Muscle layer of duodenum (tissue), 2 donors: ENCODE data around the gene TGDS.

ENCODE experiments used
- H3K27ac ChIP-seq: one replicate; pipeline ENCODE4 v1.7.0; 2013; ENCODE audit warnings: mild to moderate bottlenecking, low read length
- H3K27me3 ChIP-seq: one replicate; pipeline ENCODE4 v1.7.0; 2013; ENCODE audit warnings: low read depth, mild to moderate bottlenecking, control low read depth, low read length
- H3K36me3 ChIP-seq, 2 donors: one replicate each; pipeline ENCODE4 v1.7.0; 2013; ENCODE audit warnings: low read length in 2 of 2, control low read depth in 1 of 2, mild to moderate bottlenecking in 1 of 2; ENCODE audit not compliant: insufficient read depth in 2 of 2, control insufficient read depth in 1 of 2
- H3K4me1 ChIP-seq, 2 donors: one replicate each; pipeline ENCODE4 v1.7.0; 2013; ENCODE audit warnings: low read length in 2 of 2, mild to moderate bottlenecking in 2 of 2, control low read depth in 1 of 2, moderate library complexity in 1 of 2; ENCODE audit not compliant: insufficient read depth in 2 of 2, control insufficient read depth in 1 of 2
- H3K4me3 ChIP-seq, 2 donors: one replicate each; pipeline ENCODE4 v1.7.0; 2013; ENCODE audit warnings: low read length in 2 of 2, low read depth in 1 of 2, mild to moderate bottlenecking in 1 of 2
- H3K9me3 ChIP-seq, 2 donors: one replicate each; pipeline ENCODE4 v1.7.0; 2013; ENCODE audit warnings: low read length in 2 of 2, control low read depth in 1 of 2, mild to moderate bottlenecking in 1 of 2; ENCODE audit not compliant: control insufficient read depth in 1 of 2
- donor health status: healthy.

TGDS gene

GRCh38 chr13:94568443-94568842, 27.5 kb downstream of the TGDS start:
- Histone ChIP-seq H3K4me3 (no peak overlapping the region), H3K4me1 (no peaks in the 10 kb centered on the region), H3K9me3 (no peaks in the 10 kb centered on the region), H3K27ac (no peak overlapping the region), H3K27me3 (no peaks in the 10 kb centered on the region), H3K36me3 (peaks cover 32 to 43% of the 10 kb centered on the region in 2 donors)

GRCh38 chr13:94567581-94567980, 28.4 kb downstream of the TGDS start:
- no peaks in the 10 kb centered on the region for H3K4me1 ChIP-seq
- H3K27me3 ChIP-seq, result no peaks in the 10 kb centered on the region
- H3K4me3 ChIP-seq, result no peak overlapping the region
- H3K27ac ChIP-seq, result no peak overlapping the region
- H3K36me3 ChIP-seq, result peaks cover 24 to 34% of the 10 kb centered on the region in 2 donors
- no peaks in the 10 kb centered on the region for H3K9me3 ChIP-seq

- Histone ChIP-seq H3K27ac (no peak overlapping the region), H3K4me1 (no peaks in the 10 kb centered on the region), H3K36me3 (no peaks in the 10 kb centered on the region), H3K9me3 (no peaks in the 10 kb centered on the region), H3K4me3 (no peak overlapping the region), H3K27me3 (no peaks in the 10 kb centered on the region)
These were observed 34.8 kb downstream of the TGDS start for GRCh38 chr13:94561126-94561525.

GRCh38 chr13:94560116-94560515, 35.8 kb downstream of the TGDS start:
- H3K36me3 ChIP-seq, result no peaks in the 10 kb centered on the region
- no peak overlapping the region for H3K27ac ChIP-seq
- H3K27me3 ChIP-seq, result no peaks in the 10 kb centered on the region
- H3K4me3 ChIP-seq, result no peak overlapping the region
- no peaks in the 10 kb centered on the region for H3K4me1 ChIP-seq
- H3K9me3 ChIP-seq, result no peaks in the 10 kb centered on the region

GRCh38 chr13:94559222-94559795, 36.6 kb downstream of the TGDS start:
- no peaks in the 10 kb centered on the region for H3K9me3 ChIP-seq
- no peaks in the 10 kb centered on the region for H3K36me3 ChIP-seq
- no peaks in the 10 kb centered on the region for H3K27me3 ChIP-seq
- H3K27ac ChIP-seq, result no peak overlapping the region
- H3K4me1 ChIP-seq, result no peaks in the 10 kb centered on the region
- H3K4me3 ChIP-seq, result no peak overlapping the region

GRCh38 chr13:94558716-94559115, 37.2 kb downstream of the TGDS start:
- no peak overlapping the region for H3K27ac ChIP-seq
- no peaks in the 10 kb centered on the region for H3K27me3 ChIP-seq
- H3K9me3 ChIP-seq, result no peaks in the 10 kb centered on the region
- H3K4me1 ChIP-seq, result no peaks in the 10 kb centered on the region
- no peak overlapping the region for H3K4me3 ChIP-seq
- H3K36me3 ChIP-seq, result no peaks in the 10 kb centered on the region

GRCh38 chr13:94557684-94558235, 38.2 kb downstream of the TGDS start:
- Histone ChIP-seq H3K9me3 (no peaks in the 10 kb centered on the region), H3K36me3 (no peaks in the 10 kb centered on the region), H3K27ac (no peak overlapping the region), H3K4me3 (no peak overlapping the region), H3K4me1 (no peaks in the 10 kb centered on the region), H3K27me3 (no peaks in the 10 kb centered on the region)

- H3K27me3 ChIP-seq, result no peaks in the 10 kb centered on the region
- no peak overlapping the region for H3K4me3 ChIP-seq
- H3K36me3 ChIP-seq, result no peaks in the 10 kb centered on the region
- no peaks in the 10 kb centered on the region for H3K4me1 ChIP-seq
- H3K27ac ChIP-seq, result no peak overlapping the region
- H3K9me3 ChIP-seq, result no peaks in the 10 kb centered on the region
These were observed 39.3 kb downstream of the TGDS start for GRCh38 chr13:94556621-94557020.

GRCh38 chr13:94556041-94556440, 39.9 kb downstream of the TGDS start:
- H3K4me3 ChIP-seq, result no peak overlapping the region
- H3K27ac ChIP-seq, result no peak overlapping the region

GRCh38 chr13:94553766-94554165, 42.2 kb downstream of the TGDS start:
- no peaks in the 10 kb centered on the region for H3K36me3 ChIP-seq
- no peaks in the 10 kb centered on the region for H3K27me3 ChIP-seq
- H3K4me1 ChIP-seq, result peaks cover under 1 to 1% of the 10 kb centered on the region in 2 donors
- no peaks in the 10 kb centered on the region for H3K9me3 ChIP-seq
- H3K27ac ChIP-seq, result no peak overlapping the region
- no peak overlapping the region for H3K4me3 ChIP-seq

More at GRCh38 chr13:94556041-94556440, 39.9 kb downstream of the TGDS start:
- Histone ChIP-seq H3K9me3 (no peaks in the 10 kb centered on the region), H3K36me3 (no peaks in the 10 kb centered on the region), H3K27me3 (no peaks in the 10 kb centered on the region), H3K4me1 (no peaks in the 10 kb centered on the region)

- no peak overlapping the region for H3K27ac ChIP-seq
- no peak overlapping the region for H3K4me3 ChIP-seq
- no peaks in the 10 kb centered on the region for H3K36me3 ChIP-seq
- no peaks in the 10 kb centered on the region for H3K27me3 ChIP-seq
- no peaks in the 10 kb centered on the region for H3K9me3 ChIP-seq
- peaks cover 6 to 11% of the 10 kb centered on the region in 2 donors for H3K4me1 ChIP-seq
These were observed 43.9 kb downstream of the TGDS start for GRCh38 chr13:94552095-94552494.
